Fibroblast of peridontal ligament (primary cell): ENCODE measurements around the gene SMCHD1.

Experiments
- DNase-seq: peaks from one replicate; pipeline ENCODE4 v3.0.0-alpha.2; 2010; ENCODE audit errors: extremely low read depth

The SMCHD1 gene

GRCh38 chr18:2853173-2853925, 197.8 kb downstream of the SMCHD1 start:
- no peak for DNase-seq

- DNase-seq = no peak
These were observed 198.6 kb downstream of the SMCHD1 start for GRCh38 chr18:2853926-2854664.
